ENCODE results near the gene FAM193A.

GRCh38 chr4:2574009-2574408, 37.6 kb downstream of the FAM193A start:
- TF ChIP-seq CTCF (IDR thresholded peaks at IDR 0.05; ENCODE audit: insufficient read depth, low read length, poor library complexity, severe bottlenecking), result no peak
- no peak for TF ChIP-seq EZH2phosphoT487 (conservative IDR thresholded peaks at IDR 0.05; ENCODE audit: low read length)

Data from SU-DHL-6 (cell line).